A549 (cell line): Measurements from ENCODE around the gene HELLS. TPM values are rescaled to one million over a fixed set of nuclear protein-coding genes. Genes with fewer than 3 reads are reported as not detected.

Experiments
- ATAC-seq, 2 experiments: fragments of 200-7000 bp in 1 of 2; fragments of >200 bp in 1 of 2; cut with Nextera tagmentation in 1 of 2; cut with Tn5 transposase in 1 of 2; 3 replicates each; pipeline versions ENCODE4 v1.8.0 to v1.9.1; 2018 to 2020; ENCODE audit warnings: mild to moderate bottlenecking in 1 of 2, moderate library complexity in 1 of 2
- CTCF ChIA-PET: fragments of 300-600 bp; sonication (Branson Sonifier 250); formaldehyde crosslinking; extraction: SDS; loops from one replicate; lab custom pipeline; 2021; ENCODE audit warnings: antibody characterized with exemption, inconsistent platforms; lab: Yijun Ruan, JAX
- POLR2A ChIA-PET: fragments of 350-600 bp; formaldehyde crosslinking; extraction: SDS; loops from one replicate; lab custom pipeline; 2021; ENCODE audit warnings: antibody characterized with exemption, inconsistent platforms; lab: Yijun Ruan, JAX
- DNase-seq, 2 experiments: peaks; one replicate each; pipeline versions ENCODE4 v3.0.0 to v3.0.0-alpha.2; 2011 to 2016; ENCODE audit warnings: low read depth in 1 of 2, low spot score in 1 of 2
- FAIRE-seq: peaks from 2 replicates; lab custom pipeline; 2011; peaks lifted over from hg19 to GRCh38; lab: Jason Lieb, UNC
- H3K27ac ChIP-seq, 2 experiments: fragments of >200 bp; sonication (Bioruptor Twin); formaldehyde crosslinking; 3 replicates each; pipeline ENCODE4 v1.5.1; 2016 to 2017
- H3K4me1 ChIP-seq: fragments of >200 bp; sonication (Bioruptor Twin); formaldehyde crosslinking; 3 replicates; pipeline ENCODE4 v1.6.1; 2016
- H3K4me2 ChIP-seq: fragments of >200 bp; sonication (Bioruptor Twin); formaldehyde crosslinking; 3 replicates; pipeline ENCODE4 v1.6.1; 2016
- H3K4me3 ChIP-seq: fragments of >200 bp; sonication (Bioruptor Twin); formaldehyde crosslinking; 3 replicates; pipeline ENCODE4 v1.5.1; 2016
- H3K9me3 ChIP-seq: fragments of >200 bp; sonication (Bioruptor Twin); formaldehyde crosslinking; 3 replicates; pipeline ENCODE4 v1.6.1; 2016
- ATOH8 ChIP-seq: fragments of 250-450 bp; sonication (Bioruptor Pico); IDR thresholded peaks from 2 replicates; pipeline ENCODE4 v1.5.0; 2020; ENCODE audit warnings: low read depth, mild to moderate bottlenecking, moderate library complexity
- BCL3 ChIP-seq: fragments of >200 bp; sonication (Bioruptor Twin); formaldehyde crosslinking; IDR thresholded peaks from 3 replicates; pipeline ENCODE4 v1.6.1; 2016
- BHLHE40 ChIP-seq: IDR thresholded peaks from 2 replicates; pipeline ENCODE4 v1.6.1; 2012; ENCODE audit warnings: low read depth, low read length, inconsistent platforms
- CHD2 ChIP-seq: fragments of 150-350 bp; IDR thresholded peaks from 2 replicates; pipeline ENCODE4 v1.6.1; 2014; ENCODE audit warnings: low read length; ENCODE audit not compliant: partially characterized antibody
- CHD4 ChIP-seq: fragments of 200-600 bp; sonication (generic); IDR thresholded peaks from 2 replicates; pipeline ENCODE4 v1.6.1; 2016; ENCODE audit warnings: antibody characterized with exemption, mild to moderate bottlenecking, borderline replicate concordance
- E2F6 ChIP-seq: IDR thresholded peaks from 2 replicates; pipeline ENCODE4 v1.6.1; 2012; ENCODE audit warnings: low read depth, borderline replicate concordance
- ESRRA ChIP-seq: fragments of 150-350 bp; IDR thresholded peaks from 2 replicates; pipeline ENCODE4 v1.6.1; 2014; ENCODE audit warnings: mild to moderate bottlenecking, low read length, borderline replicate concordance
- FOSL2 ChIP-seq, 2 experiments: fragments of 450-650 bp in 1 of 2; fragments of >200 bp in 1 of 2; sonication (Bioruptor Twin) in 1 of 2; formaldehyde crosslinking; IDR thresholded peaks; 2 replicates each; pipeline versions ENCODE4 v1.5.0 to v1.6.1; 2016 to 2020; ENCODE audit warnings: mild to moderate bottlenecking in 1 of 2, moderate library complexity in 1 of 2
- FOXS1 ChIP-seq: fragments of 250-450 bp; sonication (Bioruptor Pico); IDR thresholded peaks from 2 replicates; pipeline ENCODE4 v1.5.0; 2020; ENCODE audit warnings: mild to moderate bottlenecking, moderate library complexity
- HDAC2 ChIP-seq: fragments of 200-600 bp; sonication (generic); IDR thresholded peaks from 2 replicates; pipeline ENCODE4 v1.6.1; 2016
- HEYL ChIP-seq: fragments of 250-450 bp; sonication (Bioruptor Pico); IDR thresholded peaks from 2 replicates; pipeline ENCODE4 v1.8.0; 2021; ENCODE audit warnings: mild to moderate bottlenecking, moderate library complexity
- JUNB ChIP-seq: fragments of >200 bp; sonication (Bioruptor Twin); formaldehyde crosslinking; IDR thresholded peaks from 2 replicates; pipeline ENCODE4 v1.6.1; 2016
- MAZ ChIP-seq: fragments of 150-350 bp; IDR thresholded peaks from 2 replicates; pipeline ENCODE4 v1.6.1; 2014; ENCODE audit warnings: antibody characterized with exemption, low read depth, low read length, borderline replicate concordance
- PBX3 ChIP-seq: IDR thresholded peaks from 2 replicates; pipeline ENCODE4 v1.6.1; 2012
- PHF8 ChIP-seq: fragments of 200-600 bp; sonication (generic); IDR thresholded peaks from 2 replicates; pipeline ENCODE4 v1.6.1; 2016; ENCODE audit warnings: low read depth, mild to moderate bottlenecking, antibody characterized with exemption, moderate library complexity, borderline replicate concordance
- POLR2AphosphoS2 ChIP-seq: conservative IDR thresholded peaks from 2 replicates; pipeline ENCODE4 v1.6.1; 2012; ENCODE audit warnings: low read length, improper control_type of control experiment, inconsistent platforms
- REST ChIP-seq: fragments of 200-600 bp; sonication (generic); IDR thresholded peaks from 2 replicates; pipeline ENCODE4 v1.6.1; 2016; ENCODE audit warnings: antibody characterized with exemption, mild to moderate bottlenecking, moderate library complexity
- RNF2 ChIP-seq: fragments of 200-600 bp; sonication (generic); IDR thresholded peaks from 2 replicates; pipeline ENCODE4 v1.6.1; 2016; ENCODE audit warnings: low read depth, mild to moderate bottlenecking, antibody characterized with exemption, moderate library complexity, borderline replicate concordance
- SREBF2 ChIP-seq: fragments of 450-650 bp; IDR thresholded peaks from 2 replicates; pipeline ENCODE4 v1.6.1; 2014; ENCODE audit warnings: mild to moderate bottlenecking, moderate library complexity
- TP53 ChIP-seq: fragments of 250-450 bp; sonication (Bioruptor Pico); IDR thresholded peaks from 2 replicates; pipeline ENCODE4 v1.5.0; 2021; ENCODE audit warnings: mild to moderate bottlenecking, moderate library complexity
- USF2 ChIP-seq: fragments of 450-650 bp; IDR thresholded peaks from 2 replicates; pipeline ENCODE4 v1.6.1; 2014; ENCODE audit warnings: antibody characterized with exemption
- ZC3H11A ChIP-seq: fragments of 450-650 bp; IDR thresholded peaks from 2 replicates; pipeline ENCODE4 v1.6.1; 2014; ENCODE audit warnings: antibody characterized with exemption, mild to moderate bottlenecking
- WGBS: methylation state at CpG from one replicate; pipeline ENCODE4 v1.1.6; 2017; ENCODE audit errors: missing lambda C conversion rate; 5-methylcytosine and 5-hydroxymethylcytosine counted together
- polyA plus RNA-seq, 4 experiments: library from polyadenylated mRNA; depleted of rRNA in 3 of 4; stranded (reverse); fragments of >200 nt; fragmentation: RNase III in 1 of 4; extraction: RNeasy Plus Mini Kit Qiagen cat#74134 plus additional on column Dnase treatment in 1 of 4; gene quantifications; 2 replicates in 3 of 4; 3 replicates in 1 of 4; pipeline ENCODE4 v1.2.3, GENCODE V29; 2011 to 2017

HELLS gene
- polyA plus RNA-seq, 2 of the 4 experiments (the other 2 are of a cell fraction) = 52.3 to 62.0 TPM

GRCh38 chr10:94546049-94546900 is 687 bp downstream of the HELLS start:
- peaks cover 22% of the 10 kb centered on the region for H3K4me1 ChIP-seq
- peak overlapping the region; percentile 78 to 87 for H3K27ac ChIP-seq
- peak overlapping the region; percentile 82 for H3K4me2 ChIP-seq
- POLR2A ChIA-PET = no interaction called here
- ATAC-seq (peak; percentile 56 to 57; a peak in 5 of 6 replicates), FAIRE-seq (no peak), DNase-seq (peak; percentile 20 to 34)
- CTCF ChIA-PET = interaction anchor here (0.8 to 1.5 kb wide), 3 partner anchors 9 to 113 kb away, joined by 3 to 5 read pairs (median 4); no protein-coding TSS in a partner anchor
- no peak for TF ChIP-seq FOSL2 (IDR thresholded peaks at IDR 0.05)
- no peak for TF ChIP-seq FOSL2 (CRISPR knock-in tag; IDR thresholded peaks at IDR 0.05)
- no peak for TF ChIP-seq BHLHE40
- TF ChIP-seq USF2 = no peak
- TF ChIP-seq ATOH8 (CRISPR knock-in tag) = no peak
- TF ChIP-seq REST = no peak
- no peak for TF ChIP-seq E2F6
- H3K9me3 ChIP-seq = no peaks in the 10 kb centered on the region
- 5% methylated on average over 24 of the region's 25 CpGs for WGBS
- H3K4me3 ChIP-seq = peak overlapping the region; percentile 79

GRCh38 chr10:94546901-94547185 is 1.3 kb downstream of the HELLS start:
- ChIA-PET CTCF (interaction anchor here (1.1 to 1.5 kb wide), 2 partner anchors 8 to 17 kb away, joined by 4 to 5 read pairs; no protein-coding TSS in a partner anchor), POLR2A (no interaction called here)
- peak overlapping the region; percentile 79 for H3K4me3 ChIP-seq
- H3K4me2 ChIP-seq = peak overlapping the region; percentile 82
- no peaks in the 10 kb centered on the region for H3K9me3 ChIP-seq
- 23% methylated on average over 1 of the region's 1 CpG for WGBS
- DNase-seq (peak in 1 of 2 experiments; percentile 19), ATAC-seq (no peak), FAIRE-seq (no peak)
- peaks cover 22% of the 10 kb centered on the region for H3K4me1 ChIP-seq
- H3K27ac ChIP-seq = peak overlapping the region; percentile 78 to 87; a peak in 4 of 6 replicates
- TF ChIP-seq HEYL (CRISPR knock-in tag) (no peak), SREBF2 (no peak), TP53 (CRISPR knock-in tag) (no peak), CHD2 (no peak), JUNB (no peak), POLR2AphosphoS2 (no peak), BHLHE40 (no peak), ATOH8 (CRISPR knock-in tag) (no peak), MAZ (no peak), ESRRA (no peak), PBX3 (no peak), BCL3 (no peak), ZC3H11A (no peak), PHF8 (no peak), FOXS1 (no peak), CHD4 (no peak), USF2 (no peak), RNF2 (no peak), HDAC2 (no peak)
